Activated T-helper 9 cell treated with anti-CD3 and anti-CD28 coated beads, Interleukin-2, amount 50 U/mL, for 16 hours (primary cell): ENCODE data around the gene POMGNT1.

Experiments
- DNase-seq: peaks from one replicate; pipeline ENCODE4 v3.0.0-alpha.2; 2020; ENCODE audit warnings: low read depth

The POMGNT1 gene

DNA sequence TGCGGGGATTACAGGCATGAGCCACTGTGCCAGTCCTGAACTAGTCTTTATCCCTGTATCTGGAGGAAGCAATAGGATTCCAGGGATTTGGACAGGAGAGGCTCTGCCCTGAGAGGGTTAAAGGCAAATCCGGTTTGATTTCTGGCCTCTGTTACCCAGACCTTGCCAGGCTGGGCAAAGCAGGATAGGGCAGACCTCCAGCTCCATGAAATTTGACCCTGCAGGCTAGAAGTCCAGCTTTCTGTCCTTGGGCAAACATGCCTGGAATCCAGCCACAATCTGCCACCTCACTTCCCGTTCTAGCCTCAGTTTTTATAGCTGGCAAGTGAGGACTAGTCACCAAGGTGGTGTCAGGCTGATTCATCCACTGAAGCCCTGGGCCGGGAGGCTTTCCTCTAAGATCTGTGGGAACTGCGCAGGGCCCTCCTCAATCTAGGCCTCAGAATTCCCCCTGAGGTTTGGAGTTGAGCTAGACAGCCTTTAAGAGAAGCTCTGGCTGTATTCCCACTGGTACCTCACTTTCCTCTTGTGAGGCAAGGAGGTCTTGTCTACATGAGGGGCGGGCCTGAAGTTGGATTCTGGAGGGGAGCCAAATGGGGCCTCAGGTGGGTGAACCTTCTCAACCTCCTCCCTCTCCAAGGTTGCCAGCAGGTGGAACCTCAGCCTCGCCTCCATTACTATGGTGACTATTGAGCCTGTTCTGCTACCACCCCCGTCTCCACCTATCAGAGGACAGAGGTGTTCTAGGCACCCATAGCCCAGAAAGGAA, 15.0 kb downstream of the POMGNT1 start:
- no peak for DNase-seq

DNA sequence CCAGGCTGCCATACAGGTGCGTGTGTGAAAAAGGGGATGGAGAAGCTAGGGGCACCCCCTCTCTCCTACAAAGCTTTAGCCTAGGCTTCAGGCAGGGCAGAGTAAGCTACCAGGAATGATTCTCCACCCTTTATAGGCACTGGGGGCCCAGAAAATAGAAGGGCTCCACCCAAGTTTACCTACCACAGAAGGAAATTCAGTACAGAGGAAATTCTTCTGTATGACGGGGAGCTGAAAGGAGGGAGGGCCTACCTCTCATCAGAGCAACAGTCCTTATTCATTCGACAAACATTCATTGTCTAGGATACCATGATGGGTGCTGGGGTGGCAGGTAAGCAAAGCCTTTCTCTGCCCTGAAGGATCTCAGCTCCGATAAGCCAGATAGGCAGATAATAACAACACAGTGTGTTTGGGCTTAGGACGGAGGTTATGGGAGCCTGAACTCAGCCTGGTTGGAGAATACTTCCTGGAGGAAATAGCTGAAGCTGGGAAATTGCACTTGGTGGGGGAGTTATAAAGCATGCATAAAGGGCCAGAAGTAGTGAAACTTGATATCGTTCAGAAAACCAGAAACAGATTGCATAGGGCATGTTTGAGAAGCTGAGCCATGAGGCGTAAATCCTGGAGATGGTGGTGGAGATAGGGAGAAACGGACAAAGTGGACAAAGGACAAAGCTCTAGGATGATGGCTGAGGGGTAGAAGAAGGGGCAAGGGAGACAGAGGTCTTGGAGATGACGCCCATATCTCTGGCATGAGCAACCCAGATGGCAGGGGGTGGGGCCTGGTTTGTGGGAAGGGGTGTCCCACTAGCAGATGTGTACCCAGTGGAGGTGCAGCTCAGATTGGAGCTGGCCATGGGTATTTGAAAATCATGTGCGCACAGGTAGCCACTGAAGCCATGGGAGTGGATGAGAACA, 16.6 kb downstream of the POMGNT1 start:
- DNase-seq = no peak

DNA sequence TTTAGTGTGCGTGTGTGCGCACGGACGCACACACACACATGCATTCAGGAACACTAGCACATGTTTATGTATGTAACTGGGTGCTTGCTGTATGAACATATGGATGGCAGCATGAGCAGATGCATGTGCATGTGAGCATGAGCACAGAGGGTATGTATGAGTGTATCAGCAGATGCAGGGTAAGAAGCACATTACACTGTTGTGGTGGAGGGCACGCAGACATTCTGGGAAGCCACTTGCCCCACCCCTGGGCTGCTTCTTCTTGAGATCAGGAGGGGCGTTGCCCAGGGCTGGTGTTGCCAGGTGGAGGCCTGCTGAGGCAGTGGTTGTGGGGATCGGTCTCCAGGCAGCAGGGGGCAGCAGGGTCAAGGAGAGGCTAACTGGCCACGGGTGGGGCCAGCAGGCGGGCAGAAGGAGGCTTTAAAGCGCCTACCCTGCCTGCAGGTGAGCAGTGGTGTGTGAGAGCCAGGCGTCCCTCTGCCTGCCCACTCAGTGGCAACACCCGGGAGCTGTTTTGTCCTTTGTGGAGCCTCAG, 18.1 kb downstream of the POMGNT1 start:
- DNase-seq = no peak

DNA sequence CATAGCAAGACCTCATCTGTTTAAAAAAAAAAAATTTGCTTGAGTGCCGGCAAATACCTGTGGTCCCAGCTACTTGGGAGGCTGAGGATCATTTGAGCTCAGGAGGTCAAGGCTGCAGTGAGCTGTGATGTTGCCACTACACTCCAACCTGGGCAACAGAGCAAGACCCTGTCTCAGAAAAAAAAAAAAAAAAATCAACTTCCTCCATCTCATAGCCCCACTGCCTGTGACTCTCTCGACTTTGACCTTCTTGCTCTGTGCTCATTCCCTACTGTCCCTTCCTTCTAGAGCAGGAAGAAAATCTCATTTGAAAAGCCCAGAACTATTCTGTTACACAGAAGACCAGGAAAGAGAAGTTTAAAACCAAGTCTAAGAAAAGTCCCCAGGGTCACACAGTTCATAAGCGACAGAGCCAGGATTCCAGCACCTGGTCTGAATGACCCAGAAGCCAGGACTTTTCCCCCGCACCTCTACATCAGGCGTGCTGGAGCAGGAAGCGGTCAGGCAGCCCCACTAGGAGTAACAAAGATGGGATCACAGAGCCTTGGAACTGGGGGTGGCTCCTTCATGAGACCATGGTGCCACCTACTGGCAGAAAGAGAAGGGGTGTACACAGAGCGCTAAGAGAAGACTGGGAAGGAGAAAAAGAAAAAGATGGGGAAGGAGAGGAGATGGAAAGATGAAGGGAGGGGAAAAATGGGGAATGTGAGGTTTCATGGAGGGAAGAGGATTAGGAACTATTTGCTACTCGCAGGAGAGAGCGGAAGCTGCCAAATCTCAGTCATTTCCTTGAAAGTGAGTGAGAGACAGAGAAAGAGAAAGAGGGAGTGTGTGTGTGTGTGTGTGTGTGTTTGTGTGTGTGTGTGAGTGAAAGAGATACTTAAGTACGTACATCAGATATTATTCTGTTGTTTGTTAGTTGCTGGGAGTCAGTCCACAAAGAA, 18.8 kb downstream of the POMGNT1 start:
- DNase-seq = peak; percentile 34

- no peak for DNase-seq
These were observed 21.9 kb downstream of the POMGNT1 start, which contains the start of gene P3R3URF for GRCh38 chr1:46176211-46176865. P3R3URF (minus strand) TSS chr1:46176488; CDS start chr1:46176471, 17 bp downstream.

GRCh38 chr1:46175243-46175642, 23.0 kb downstream of the POMGNT1 start:
- no peak for DNase-seq

GRCh38 chr1:46174448-46175231, 23.6 kb downstream of the POMGNT1 start, which contains the start of gene TSPAN1:
TSPAN1 (plus strand) TSS chr1:46175087; CDS start chr1:46181108, 6,021 bp downstream.
- no peak for DNase-seq

- DNase-seq = no peak
These were observed 24.8 kb downstream of the POMGNT1 start for GRCh38 chr1:46173361-46173856.

GRCh38 chr1:46172321-46172720, 25.9 kb downstream of the POMGNT1 start:
- no peak for DNase-seq

- no peak for DNase-seq
These were observed 26.4 kb downstream of the POMGNT1 start for GRCh38 chr1:46171871-46172270.

- no peak for DNase-seq
These were observed 26.9 kb downstream of the POMGNT1 start for GRCh38 chr1:46171351-46171750.

GRCh38 chr1:46169811-46170454, 28.3 kb downstream of the POMGNT1 start:
- DNase-seq = no peak

DNA sequence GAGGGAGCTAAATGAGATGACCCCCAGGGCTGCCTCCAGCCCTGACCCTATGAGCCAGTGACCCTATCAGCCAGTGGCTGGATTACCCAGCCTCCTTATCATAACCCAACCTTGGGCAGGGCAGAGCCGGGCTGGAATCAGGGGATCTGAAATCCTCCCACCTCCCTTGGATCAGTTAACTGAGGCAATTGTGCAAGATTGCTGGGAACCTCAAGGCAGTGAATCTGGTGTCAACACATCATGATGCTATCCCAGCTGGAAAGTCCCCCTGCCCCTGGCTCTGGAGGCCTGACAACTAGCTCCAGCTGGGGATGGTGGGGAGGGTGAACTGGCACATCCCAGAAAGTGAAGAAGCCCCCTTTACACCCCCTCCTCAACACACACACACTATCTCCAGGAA, 29.8 kb downstream of the POMGNT1 start:
- DNase-seq = no peak

DNA sequence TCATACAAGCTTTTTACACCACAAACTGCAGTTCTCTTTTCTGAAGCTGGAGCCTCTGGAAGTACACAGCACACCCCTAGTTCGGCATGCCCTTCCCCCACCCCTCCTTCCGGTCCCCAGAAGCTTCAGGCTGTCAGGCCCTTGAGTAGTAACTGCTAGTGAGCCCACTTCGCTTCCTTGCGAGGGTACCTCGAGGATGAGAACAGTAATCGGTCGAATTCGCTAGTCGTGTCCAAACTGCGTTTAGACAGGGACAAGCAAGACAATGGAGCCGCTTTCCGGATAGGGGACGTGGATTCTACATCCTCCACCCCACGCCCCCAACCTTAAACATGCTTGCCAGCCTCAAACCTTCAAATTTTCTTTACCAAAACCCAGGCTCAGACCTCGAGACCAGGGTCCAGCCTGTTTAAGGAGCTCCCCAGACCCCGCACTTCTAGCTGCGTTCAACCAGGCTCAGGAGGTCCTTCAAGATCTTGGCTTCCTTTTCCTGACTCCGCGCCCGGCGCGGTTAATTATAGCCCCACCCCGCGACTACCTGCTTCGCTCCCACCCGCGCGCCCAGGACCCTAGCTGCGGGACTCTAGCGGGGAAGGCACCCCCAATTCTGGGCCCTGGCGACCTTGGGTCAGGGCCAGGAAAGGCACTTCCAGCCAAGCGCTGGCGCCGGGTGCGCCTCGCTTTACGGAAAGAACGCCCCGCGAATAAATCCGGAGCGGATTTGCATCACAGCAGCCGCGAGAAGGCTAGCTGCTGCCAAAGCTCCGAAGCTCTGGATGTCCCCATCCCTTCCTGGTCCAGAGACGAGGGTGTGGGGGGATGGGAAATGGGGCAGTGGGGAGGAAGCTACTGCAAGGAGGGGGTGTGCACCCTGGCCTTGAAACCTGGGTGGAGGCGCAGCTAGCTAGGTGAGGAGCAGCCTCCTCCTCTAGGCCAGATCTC, 31.4 kb downstream of the POMGNT1 start:
- DNase-seq = peak; percentile 5

GRCh38 chr1:46160212-46160611, 38.0 kb downstream of the POMGNT1 start:
- DNase-seq = no peak

DNA sequence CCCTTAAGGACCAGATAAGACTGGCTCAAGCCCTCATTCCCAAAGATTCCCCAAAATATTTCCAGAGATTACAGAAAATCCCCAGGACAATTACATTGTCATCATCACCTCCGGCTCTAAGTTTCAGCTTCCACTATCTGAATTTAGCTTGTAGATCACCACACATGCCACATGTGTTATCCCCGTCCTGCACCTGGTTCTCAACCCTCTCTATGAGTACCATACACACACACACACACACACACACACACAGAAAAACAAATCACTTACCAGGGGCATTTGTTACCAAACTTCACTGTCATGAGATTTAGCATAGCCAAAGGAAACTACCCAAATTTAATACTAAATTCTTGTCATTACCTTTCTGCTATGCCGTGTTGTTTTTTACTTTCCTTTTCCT, 38.7 kb downstream of the POMGNT1 start:
- DNase-seq = no peak

DNA sequence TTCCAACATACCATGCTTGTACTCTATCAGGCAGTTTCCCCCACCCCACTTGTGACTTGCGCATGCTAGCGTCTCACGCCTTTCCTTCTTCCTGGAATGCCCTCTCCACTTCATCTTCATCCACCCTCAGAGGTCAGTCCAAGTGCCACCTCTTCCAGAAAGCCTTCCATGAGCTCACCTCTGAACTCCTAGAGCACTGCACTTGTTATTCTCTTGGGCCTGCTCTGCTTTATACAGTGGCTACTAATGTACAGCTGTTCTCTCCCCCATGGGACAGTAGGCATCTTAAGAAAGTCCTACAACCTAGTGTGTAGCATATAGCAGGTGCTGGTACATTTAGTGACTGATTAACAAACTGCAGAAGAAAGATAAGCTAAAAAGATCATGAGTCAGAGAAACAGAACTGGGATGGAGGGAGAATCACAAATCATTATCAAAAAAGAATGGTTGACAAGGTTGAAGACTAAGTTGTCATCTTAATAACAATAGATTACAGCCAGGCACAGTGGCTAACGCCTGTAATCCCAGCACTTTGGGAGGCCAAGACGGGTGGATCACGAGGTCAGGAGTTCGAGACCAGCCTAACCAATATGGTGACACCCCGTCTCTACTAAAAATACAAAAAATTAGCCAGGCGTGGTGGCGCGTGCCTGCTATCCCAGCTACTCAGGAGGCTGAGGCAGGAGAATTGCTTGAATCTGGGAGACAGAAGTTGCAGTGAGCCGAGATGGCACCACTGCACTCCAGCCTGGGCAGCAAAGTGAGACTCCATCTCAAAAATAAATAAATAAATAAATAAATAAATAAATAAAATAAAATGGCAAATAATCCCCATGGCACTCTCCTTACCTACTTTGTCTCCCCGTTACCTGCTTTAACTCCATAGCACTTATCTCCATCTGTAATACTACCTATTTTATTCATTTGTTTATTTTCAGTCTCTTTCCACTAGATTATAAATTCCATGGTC, 39.6 kb downstream of the POMGNT1 start:
- no peak for DNase-seq
